GM21360 (cell line): ENCODE results near the gene BICD1.

Experiments used
- ATAC-seq: cut with Tn5 transposase; IDR thresholded peaks from one replicate; pipeline ENCODE4 v1.9.1; 2021; ENCODE audit warnings: mild to moderate bottlenecking, moderate library complexity; ENCODE audit not compliant: unreplicated experiment

The BICD1 gene

GRCh38 chr12:32100888-32101287 is 5.8 kb upstream of the BICD1 start:
- no peak for ATAC-seq

- no peak for ATAC-seq
These were observed 4.4 kb upstream of the BICD1 start for GRCh38 chr12:32102234-32102633.

- ATAC-seq = no peak
These were observed 1.9 kb upstream of the BICD1 start for GRCh38 chr12:32104572-32105355.

- ATAC-seq = no peak
These were observed 596 bp upstream of the BICD1 start for GRCh38 chr12:32105986-32106516.

GRCh38 chr12:32107359-32108267 is 966 bp downstream of the BICD1 start:
- no peak for ATAC-seq

GRCh38 chr12:32108787-32109186 is 2.1 kb downstream of the BICD1 start:
- no peak for ATAC-seq

GRCh38 chr12:32110417-32110816 is 3.8 kb downstream of the BICD1 start:
- no peak for ATAC-seq

GRCh38 chr12:32110942-32111341 is 4.3 kb downstream of the BICD1 start:
- ATAC-seq = no peak

- ATAC-seq = no peak
These were observed 8.9 kb downstream of the BICD1 start for GRCh38 chr12:32115404-32116104.

- no peak for ATAC-seq
These were observed 10.2 kb downstream of the BICD1 start for GRCh38 chr12:32116897-32117296.

GRCh38 chr12:32117316-32117715 is 10.7 kb downstream of the BICD1 start:
- ATAC-seq = no peak

GRCh38 chr12:32118806-32119205 is 12.2 kb downstream of the BICD1 start:
- ATAC-seq = no peak

- ATAC-seq = peak; percentile 78
These were observed 13.8 kb downstream of the BICD1 start for GRCh38 chr12:32120419-32120818.

- no peak for ATAC-seq
These were observed 18.0 kb downstream of the BICD1 start for GRCh38 chr12:32124637-32125036.

GRCh38 chr12:32125455-32126084 is 18.9 kb downstream of the BICD1 start:
- no peak for ATAC-seq

- ATAC-seq = no peak
These were observed 20.1 kb downstream of the BICD1 start for GRCh38 chr12:32126720-32127119.

GRCh38 chr12:32131666-32132065 is 25.0 kb downstream of the BICD1 start:
- no peak for ATAC-seq

- ATAC-seq = peak; percentile 59
These were observed 27.6 kb downstream of the BICD1 start for GRCh38 chr12:32134101-32134888.

- no peak for ATAC-seq
These were observed 29.3 kb downstream of the BICD1 start for GRCh38 chr12:32135967-32136366.

- ATAC-seq = no peak
These were observed 29.8 kb downstream of the BICD1 start for GRCh38 chr12:32136404-32136803.
